Occipital lobe (tissue), 2 donors: ENCODE measurements around the gene UPF3A. TPM values are rescaled to one million over a fixed set of nuclear protein-coding genes. Genes with fewer than 3 reads are reported as not detected.
A peak's percentile ranks its signal among the peaks of the same experiment; 100 is the strongest.
"Not testable (repeated sequence)": the region's sequence is repeated elsewhere in the genome, so short reads cannot be mapped to it uniquely, and the experiment has no call there.

Experiments used
- DNase-seq: peaks from one replicate; lab custom pipeline; 2025; lab: John Stamatoyannopoulos, UW
- total RNA-seq: library from RNA; depleted of rRNA; stranded (reverse); fragments of >200 nt; gene quantifications from one replicate; pipeline ENCODE4 v1.2.3, GENCODE V29; 2014

UPF3A gene, protein sequence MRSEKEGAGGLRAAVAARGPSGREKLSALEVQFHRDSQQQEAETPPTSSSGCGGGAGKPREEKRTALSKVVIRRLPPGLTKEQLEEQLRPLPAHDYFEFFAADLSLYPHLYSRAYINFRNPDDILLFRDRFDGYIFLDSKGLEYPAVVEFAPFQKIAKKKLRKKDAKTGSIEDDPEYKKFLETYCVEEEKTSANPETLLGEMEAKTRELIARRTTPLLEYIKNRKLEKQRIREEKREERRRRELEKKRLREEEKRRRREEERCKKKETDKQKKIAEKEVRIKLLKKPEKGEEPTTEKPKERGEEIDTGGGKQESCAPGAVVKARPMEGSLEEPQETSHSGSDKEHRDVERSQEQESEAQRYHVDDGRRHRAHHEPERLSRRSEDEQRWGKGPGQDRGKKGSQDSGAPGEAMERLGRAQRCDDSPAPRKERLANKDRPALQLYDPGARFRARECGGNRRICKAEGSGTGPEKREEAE
- total RNA-seq = 53.0 TPM

- DNase-seq = peak; percentile 89
These were observed at the start of gene UPF3A for GRCh38 chr13:114281351-114282040. UPF3A (plus strand) TSS chr13:114281601; CDS start chr13:114281640, 39 bp downstream.

DNA sequence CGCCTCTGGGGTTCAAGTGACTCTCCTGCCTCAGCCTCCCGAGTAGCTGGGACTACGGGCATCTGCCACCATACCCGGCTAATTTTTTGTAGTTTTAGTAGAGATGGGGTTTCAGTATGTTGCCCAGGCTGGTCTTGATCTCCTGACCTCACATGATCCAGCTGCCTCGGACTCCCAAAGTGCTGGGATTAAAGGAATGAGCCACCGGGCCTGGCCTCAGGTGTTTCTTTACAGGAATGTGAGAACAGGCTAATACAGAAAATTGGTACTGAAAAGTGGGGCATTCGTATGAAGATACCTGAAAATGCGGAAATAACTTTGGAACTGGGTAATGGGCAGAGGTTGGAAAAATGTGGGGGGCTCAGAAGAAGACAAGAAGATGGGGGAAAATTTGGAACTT lies 49.5 kb upstream of the UPF3A start:
- DNase-seq = no peak

DNA sequence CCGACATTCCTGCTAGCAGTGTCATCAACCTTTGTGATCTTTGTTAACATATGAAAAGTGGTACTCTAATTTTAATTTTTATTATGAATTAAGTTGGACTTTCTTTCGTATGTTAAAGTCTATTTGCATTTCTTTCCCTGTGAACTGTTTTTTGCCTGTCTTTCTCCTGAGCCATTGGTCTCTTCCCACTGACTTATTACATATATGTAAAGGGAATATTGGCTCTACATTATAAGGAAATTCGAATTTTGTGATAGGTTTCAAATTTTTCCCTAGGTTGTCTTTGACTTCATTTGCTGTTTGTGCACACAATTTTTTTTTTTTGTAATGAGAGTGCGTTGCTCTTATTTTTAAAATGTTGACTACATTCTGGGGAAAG lies 47.1 kb upstream of the UPF3A start:
- DNase-seq = no peak

DNA sequence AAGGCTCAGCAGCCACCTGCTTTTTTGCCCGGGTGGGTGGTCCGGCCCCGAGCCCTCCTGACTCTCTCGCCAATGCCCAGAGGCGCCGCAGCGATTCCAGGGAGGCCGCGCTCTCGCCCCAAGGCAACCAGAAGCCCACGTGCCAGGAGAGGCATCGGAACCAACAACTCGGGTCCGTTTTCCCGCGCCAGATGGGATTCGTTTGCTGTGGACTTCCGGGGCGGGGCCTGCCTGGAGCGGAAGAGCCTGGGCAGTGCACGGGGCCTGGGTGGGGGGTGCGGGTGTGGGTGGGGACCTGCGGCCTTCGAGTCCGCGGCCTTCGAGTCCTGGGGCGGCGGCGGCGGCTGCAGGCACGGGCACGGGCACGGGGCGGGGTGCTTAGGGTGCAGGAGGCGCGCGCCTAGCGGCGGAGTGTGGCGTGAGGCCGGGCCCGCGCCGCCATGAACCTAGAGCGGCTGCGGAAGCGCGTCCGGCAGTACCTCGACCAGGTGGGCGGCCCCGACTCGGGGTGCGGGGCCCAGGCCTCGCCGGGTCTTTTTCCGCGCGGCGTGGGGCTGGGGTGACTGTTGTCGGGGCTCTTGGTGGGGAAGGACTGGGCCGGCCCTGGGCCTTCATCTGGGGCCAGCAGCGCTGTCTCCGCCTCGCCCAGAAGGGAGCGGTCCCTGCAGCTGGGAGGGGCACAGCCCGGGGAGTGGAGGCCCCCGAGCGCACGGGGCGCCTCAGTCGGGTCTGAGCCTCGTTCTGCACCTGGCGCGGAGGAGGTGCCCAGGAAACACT lies 46.6 kb upstream of the UPF3A start, which contains the start of gene CDC16:
Gene CDC16, plus strand, starts transcription at position 253 of the 777 bp plus-strand sequence. Its CDS starts 188 bp downstream, at position 441.
- DNase-seq = peak; percentile 90

- DNase-seq = no peak
These were observed 45.7 kb upstream of the UPF3A start for GRCh38 chr13:114235697-114236096.

DNA sequence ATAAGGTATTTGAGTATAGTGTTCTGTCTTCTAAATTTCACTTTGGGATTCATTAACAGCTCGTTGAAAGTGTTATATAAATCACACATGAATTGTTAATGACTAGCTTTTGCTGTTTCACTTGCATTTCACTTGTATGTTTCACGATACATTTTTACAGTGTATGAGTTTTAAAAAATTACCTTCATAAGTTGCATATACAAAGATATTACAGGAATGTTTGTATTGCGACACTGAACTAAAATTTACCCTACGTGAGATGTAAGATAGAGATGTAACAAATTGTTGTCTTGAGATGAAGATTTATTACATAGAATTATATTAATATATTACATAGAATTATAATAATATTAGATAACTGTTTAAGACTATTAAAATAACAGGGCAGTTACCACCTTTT lies 45.2 kb upstream of the UPF3A start:
- no peak for DNase-seq

DNA sequence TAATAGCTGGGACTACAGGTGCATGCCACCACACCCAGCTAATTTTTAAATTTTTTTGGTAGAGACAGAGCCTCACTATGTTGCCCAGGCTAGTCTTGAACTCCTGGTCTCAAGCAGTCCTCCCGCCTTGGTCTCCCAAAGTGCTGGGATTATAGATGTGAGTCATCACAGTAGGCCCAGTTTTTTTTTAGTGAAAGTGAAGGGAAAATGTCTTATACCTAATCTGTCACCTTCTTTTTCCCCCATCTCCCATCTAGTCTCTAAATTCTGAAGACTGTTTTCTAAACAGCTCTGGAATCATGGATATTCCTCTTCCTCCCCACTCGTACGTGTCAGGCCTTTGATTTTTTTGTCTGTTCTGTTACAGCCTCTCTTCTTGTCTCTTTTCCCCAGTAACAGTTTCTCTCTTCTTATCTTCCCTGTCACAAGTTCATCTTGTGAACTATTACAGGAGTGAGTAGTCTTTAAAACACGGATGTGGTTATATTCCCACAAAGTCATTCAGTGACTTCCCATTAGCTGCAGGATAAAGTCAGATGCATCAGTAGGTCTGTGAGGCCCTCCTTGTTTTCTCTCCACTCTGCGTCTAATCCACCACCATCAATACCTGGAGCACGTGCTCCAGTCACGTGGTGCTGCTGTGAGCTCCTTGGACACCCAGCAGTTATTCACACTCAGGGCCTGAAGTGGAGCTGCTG lies 43.8 kb upstream of the UPF3A start:
- no peak for DNase-seq

DNA sequence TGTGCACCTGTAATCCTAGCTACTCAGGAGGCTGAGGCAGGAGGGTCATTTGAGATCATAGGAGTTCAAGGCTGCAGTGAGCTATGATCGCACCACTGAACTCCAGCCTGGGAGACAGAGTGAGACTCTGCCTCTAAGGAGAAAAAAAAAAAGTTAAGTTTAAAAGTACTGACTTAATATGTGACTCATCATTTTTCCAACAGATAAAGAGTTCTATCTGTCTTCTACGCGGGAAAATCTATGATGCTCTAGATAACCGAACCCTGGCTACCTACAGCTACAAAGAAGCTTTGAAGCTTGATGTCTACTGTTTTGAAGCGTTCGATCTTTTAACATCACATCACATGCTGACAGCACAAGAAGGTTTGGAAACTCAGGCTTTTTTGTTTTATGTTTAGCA lies 39.5 kb upstream of the UPF3A start:
- no peak for DNase-seq

- no peak for DNase-seq
These were observed 37.4 kb upstream of the UPF3A start for GRCh38 chr13:114243971-114244370.

- DNase-seq = no peak
These were observed 36.8 kb upstream of the UPF3A start for GRCh38 chr13:114244637-114245036.

- DNase-seq = no peak
These were observed 33.4 kb upstream of the UPF3A start for GRCh38 chr13:114248011-114248410.

DNA sequence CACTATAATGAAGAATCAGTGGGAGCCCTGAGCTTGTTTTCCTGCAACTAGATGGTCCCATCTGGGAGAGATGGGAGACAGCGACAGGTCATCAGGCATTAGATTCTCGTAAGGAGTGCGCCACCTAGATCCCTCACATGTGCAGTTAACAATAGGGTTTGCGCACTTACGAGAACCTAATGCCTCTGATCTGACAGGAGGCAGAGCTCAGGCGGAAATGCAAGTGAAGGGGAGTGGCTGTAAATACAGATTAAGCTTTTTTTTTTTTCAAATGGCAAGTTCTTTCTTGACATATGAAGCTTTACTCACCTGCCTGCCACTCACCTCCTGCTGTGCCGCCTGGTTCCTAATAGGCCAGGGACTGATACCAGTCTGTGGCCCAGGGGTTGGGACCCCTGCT lies 32.3 kb upstream of the UPF3A start:
- no peak for DNase-seq

DNA sequence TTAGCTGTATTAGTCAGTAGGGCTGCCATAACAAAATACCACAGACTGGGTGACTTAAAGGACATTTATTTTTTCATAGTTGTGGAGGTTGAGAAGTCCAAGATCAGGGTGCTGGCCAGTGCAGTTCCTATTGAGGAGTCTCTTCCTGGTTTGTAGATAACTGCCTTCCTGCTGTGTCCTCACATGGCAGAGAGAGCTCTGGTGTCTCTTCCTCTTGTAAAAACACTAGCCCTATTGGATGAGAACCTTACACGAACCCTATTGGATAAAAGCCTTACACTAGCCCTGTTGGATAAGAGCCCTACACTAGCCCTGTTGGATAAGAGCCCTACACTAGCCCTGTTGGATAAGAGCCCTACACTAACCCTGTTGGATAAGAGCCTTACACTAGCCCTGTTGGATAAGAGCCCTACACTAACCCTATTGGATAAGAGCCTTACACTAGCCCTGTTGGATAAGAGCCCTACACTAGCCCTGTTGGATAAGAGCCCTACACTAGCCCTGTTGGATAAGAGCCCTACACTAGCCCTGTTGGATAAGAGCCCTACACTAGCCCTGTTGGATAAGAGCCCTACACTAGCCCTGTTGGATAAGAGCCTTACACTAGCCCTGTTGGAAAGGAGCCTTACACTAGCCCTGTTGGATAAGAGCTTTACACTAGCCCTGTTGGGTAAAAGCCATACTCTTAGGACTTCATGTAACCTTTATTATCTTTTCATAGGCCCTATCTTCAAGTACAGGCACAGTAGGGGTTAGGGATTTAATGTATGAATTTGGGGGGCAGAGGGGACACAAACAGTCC lies 29.6 kb upstream of the UPF3A start:
- DNase-seq = not testable (repeated sequence)

GRCh38 chr13:114256547-114256946 lies 24.9 kb upstream of the UPF3A start:
- no peak for DNase-seq

GRCh38 chr13:114257014-114257413 lies 24.4 kb upstream of the UPF3A start:
- no peak for DNase-seq

DNA sequence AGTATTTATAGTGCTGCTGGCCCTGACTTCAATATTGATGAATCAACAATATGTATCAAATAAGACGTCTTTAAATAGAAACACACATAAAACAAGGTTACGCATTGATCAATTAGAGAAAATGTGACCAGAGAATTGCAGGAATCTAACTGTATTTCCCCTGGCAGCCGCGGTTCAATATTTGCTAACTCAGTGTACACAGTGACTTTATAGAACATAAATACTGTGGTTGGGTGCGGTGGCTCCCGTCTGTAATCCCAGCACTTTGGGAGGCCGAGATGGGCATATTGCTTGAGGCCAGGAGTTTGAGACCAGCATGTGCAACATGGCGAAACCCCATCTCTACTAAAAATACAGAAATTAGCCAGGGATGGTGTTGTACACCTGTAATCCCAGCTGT lies 22.8 kb upstream of the UPF3A start:
- no peak for DNase-seq

- no peak for DNase-seq
These were observed 22.0 kb upstream of the UPF3A start for GRCh38 chr13:114259374-114259773.

DNA sequence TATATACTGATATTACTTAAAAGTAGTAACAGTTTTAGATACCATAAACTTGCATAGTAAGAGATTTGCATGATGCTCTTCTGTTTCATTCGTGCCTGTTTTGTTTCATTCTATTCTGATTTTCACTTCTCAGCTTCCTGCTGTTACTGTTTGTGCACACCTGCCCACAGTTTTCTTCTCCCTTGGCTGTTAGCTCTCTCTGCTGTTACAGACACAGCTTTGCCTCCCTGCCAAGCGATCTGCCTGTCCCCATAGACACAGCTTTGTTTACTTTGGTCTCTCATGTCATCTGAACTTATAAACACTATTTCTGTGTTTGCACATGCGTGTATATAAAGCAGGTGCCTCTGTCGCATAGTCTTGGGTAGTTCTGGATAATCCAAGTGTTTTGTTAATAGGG lies 21.4 kb upstream of the UPF3A start:
- DNase-seq = no peak

DNA sequence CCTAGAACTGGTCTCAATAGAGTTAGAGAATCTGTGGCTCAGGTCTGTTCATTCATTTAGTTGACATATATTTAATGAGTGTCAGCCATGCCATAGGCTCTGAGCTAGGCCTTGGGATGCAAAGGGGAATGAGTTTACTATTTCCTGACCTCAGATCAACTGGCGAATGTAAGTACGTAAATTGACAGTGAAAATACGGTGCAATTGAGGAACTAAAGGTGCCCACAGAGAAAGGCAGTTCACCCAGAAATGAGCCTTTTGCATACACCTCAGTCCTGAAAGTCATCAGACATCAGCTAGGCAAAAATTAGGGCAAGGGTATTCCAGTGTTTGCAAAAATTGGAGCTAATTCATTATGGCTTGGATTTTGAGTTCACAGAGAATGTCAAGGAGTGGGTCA lies 20.6 kb upstream of the UPF3A start:
- no peak for DNase-seq

DNA sequence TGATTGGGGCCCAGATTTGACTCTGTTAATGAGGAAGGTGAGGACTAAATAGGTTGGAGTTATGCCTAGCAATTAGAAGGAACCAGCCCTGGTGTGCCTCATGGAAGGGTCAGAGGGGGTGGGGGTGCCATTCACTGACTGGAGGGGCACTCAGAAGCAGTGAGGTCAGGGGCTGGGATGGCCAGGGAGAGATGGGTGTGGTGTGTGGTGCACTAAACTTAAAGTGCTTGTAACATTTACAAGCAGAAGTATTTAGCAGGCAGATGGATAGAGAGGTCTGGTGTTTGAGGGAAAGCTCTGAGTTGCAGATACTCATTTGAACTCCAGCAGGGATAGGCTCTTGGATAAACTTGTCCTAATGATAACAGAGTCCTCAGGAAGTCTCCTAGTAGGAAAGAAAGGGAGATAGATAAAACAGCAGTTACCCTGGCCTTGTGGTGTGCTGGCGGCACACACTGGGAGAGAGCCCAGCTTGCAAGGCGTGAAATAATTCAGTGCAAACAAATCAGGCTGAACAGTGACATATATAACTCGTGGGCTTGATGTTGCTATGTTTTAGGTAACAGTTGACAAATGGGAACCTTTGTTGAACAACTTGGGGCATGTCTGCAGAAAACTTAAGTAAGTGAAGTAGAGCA lies 20.0 kb upstream of the UPF3A start:
- no peak for DNase-seq
